Lower leg skin (tissue), 3 donors: ENCODE data around the gene GGT6.

Experiments
- POLR2A ChIP-seq, 2 donors: fragments of 450-650 bp; IDR thresholded peaks; one replicate each; pipeline ENCODE4 v1.6.1; 2016 to 2017; ENCODE audit warnings: antibody characterized with exemption in 2 of 2, mild to moderate bottlenecking in 1 of 2, moderate library complexity in 1 of 2
- TF ChIP-seq, protein P1 (sequence below), 3 donors: fragments of 450-650 bp; IDR thresholded peaks; one replicate each; pipeline ENCODE4 v1.5.1; 2016; ENCODE audit warnings: antibody characterized with exemption in 3 of 3, mild to moderate bottlenecking in 3 of 3, moderate library complexity in 2 of 3

- TF ChIP-seq, protein P1, sequence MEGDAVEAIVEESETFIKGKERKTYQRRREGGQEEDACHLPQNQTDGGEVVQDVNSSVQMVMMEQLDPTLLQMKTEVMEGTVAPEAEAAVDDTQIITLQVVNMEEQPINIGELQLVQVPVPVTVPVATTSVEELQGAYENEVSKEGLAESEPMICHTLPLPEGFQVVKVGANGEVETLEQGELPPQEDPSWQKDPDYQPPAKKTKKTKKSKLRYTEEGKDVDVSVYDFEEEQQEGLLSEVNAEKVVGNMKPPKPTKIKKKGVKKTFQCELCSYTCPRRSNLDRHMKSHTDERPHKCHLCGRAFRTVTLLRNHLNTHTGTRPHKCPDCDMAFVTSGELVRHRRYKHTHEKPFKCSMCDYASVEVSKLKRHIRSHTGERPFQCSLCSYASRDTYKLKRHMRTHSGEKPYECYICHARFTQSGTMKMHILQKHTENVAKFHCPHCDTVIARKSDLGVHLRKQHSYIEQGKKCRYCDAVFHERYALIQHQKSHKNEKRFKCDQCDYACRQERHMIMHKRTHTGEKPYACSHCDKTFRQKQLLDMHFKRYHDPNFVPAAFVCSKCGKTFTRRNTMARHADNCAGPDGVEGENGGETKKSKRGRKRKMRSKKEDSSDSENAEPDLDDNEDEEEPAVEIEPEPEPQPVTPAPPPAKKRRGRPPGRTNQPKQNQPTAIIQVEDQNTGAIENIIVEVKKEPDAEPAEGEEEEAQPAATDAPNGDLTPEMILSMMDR (IDR thresholded peaks at IDR 0.05), result no peak
- no peak for TF ChIP-seq POLR2A (IDR thresholded peaks at IDR 0.05)
Observed at GRCh38 chr17:4549781-4550533, 10.4 kb downstream of the GGT6 start.
